AG09309 (cell line): Measurements from ENCODE around the gene PDE4D.

ENCODE experiments used
- DNase-seq: peaks from one replicate; pipeline ENCODE4 v3.0.0-alpha.2; 2010; ENCODE audit warnings: low read depth
- H3K4me3 ChIP-seq: 2 replicates; pipeline ENCODE4 v1.5.1; 2011; ENCODE audit warnings: mild to moderate bottlenecking, low read depth, low read length, moderate library complexity; ENCODE audit not compliant: control insufficient read depth
- TF ChIP-seq, protein P1 (sequence below): IDR thresholded peaks from 2 replicates; pipeline ENCODE4 v1.5.1; 2011; ENCODE audit warnings: mild to moderate bottlenecking, low read depth, low read length, inconsistent platforms; ENCODE audit not compliant: insufficient read depth, control insufficient read depth; ENCODE audit errors: missing control alignments

The PDE4D gene

DNA sequence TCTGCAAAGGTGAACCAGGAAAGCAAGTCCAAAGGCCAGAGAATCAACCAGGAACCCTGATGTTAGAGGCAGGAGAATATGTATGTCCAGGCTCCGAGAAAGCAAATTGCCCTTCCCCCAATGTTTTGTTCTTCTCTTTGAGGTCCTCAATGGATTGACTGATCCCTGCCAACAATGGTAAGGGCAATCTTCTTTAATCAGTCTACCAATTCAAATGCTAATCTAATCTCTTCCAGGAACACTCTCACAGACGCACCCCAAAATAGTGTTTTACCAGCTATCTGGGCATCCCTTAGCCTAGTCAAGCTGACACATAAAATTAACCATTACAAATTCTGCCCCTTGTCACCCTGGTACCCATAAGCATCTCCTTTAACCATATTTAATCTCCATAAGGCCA, 912.6 kb downstream of the PDE4D start:
- no peak for DNase-seq
- TF ChIP-seq, protein P1, sequence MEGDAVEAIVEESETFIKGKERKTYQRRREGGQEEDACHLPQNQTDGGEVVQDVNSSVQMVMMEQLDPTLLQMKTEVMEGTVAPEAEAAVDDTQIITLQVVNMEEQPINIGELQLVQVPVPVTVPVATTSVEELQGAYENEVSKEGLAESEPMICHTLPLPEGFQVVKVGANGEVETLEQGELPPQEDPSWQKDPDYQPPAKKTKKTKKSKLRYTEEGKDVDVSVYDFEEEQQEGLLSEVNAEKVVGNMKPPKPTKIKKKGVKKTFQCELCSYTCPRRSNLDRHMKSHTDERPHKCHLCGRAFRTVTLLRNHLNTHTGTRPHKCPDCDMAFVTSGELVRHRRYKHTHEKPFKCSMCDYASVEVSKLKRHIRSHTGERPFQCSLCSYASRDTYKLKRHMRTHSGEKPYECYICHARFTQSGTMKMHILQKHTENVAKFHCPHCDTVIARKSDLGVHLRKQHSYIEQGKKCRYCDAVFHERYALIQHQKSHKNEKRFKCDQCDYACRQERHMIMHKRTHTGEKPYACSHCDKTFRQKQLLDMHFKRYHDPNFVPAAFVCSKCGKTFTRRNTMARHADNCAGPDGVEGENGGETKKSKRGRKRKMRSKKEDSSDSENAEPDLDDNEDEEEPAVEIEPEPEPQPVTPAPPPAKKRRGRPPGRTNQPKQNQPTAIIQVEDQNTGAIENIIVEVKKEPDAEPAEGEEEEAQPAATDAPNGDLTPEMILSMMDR = no peak
- no peak overlapping the region for H3K4me3 ChIP-seq

DNA sequence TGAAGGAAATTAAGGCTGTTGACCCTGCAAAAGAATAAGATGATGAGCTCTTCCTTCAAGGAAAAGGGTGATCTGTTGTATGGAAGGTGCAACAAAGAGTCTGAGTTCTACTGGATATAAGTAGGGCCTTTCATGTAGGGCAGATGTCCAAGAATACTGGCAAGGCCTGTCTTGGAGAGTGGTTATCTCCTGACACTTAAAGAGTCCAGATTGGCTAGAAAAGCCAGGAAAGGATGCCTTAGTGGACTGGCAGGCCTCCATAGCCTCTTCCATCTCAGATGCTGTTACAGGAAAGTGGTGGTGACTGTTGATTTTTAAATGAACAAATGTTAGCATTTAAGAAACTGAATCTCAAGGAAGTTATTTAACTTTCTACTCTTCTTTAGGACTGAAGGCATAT, 914.4 kb downstream of the PDE4D start:
- DNase-seq = no peak
- H3K4me3 ChIP-seq = no peak overlapping the region
- TF ChIP-seq, protein P1 = no peak

DNA sequence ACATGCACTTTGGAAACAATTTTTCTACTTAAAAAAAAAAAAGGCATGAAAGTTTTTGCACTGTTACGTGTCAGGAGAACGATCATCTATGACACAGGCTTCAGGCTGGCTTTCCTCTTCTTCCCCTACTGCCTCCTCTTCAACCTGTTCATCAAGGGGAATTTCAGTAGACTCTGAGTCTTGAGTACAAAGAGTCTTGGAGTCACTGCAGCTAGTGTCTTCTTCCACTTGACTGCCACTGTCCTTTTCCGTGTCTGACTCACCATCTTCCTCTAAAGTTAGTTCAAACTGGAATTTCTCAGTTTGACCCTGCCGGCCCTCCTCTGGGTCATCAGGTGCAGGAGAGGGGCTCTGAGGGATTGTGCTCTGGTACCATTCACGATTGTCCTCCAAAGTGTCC, 918.9 kb downstream of the PDE4D start:
- no peak overlapping the region for H3K4me3 ChIP-seq
- DNase-seq = no peak

DNA sequence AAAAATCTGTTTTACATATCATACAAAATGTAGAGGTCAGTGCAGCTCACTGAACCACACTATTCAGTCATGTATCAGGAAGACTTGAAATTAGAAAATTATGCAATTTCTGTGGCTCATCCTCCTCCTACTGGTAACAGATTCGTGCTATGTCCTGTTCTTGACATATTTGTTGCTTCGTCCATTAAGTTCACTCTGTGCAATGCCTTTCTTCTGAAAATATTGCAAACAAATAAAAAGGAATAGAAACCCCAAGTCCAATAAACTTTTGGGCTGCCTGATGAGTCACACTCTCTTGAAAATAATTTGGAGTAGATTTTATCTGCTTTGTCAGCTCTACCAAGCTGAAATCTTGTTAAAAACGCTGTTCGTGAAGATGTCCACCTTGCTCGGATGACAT, 919.4 kb downstream of the PDE4D start:
- TF ChIP-seq, protein P1 = no peak
- H3K4me3 ChIP-seq = no peak overlapping the region
- peak; percentile 8 for DNase-seq

More for the DNA sequence above, 918.9 kb downstream of the PDE4D start:
- TF ChIP-seq, protein P1 = no peak

DNA sequence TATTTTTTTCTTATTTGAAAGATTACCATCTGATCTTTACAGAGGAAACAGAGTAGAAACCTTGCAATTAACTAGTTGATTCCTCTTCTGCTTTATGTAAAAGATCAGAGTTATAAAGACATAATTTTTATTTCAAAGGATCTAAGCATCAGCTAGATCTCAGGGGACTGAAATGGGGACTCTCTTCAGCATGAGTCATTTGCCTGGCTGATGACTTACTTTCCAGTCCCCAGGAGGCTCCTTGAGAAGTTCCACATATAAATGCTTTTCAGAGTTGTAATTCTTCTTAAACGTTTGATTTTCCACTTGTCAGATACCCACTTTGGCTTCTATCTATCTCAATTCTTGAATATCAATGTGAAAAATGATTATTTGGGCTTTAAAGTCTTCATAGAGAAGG, 921.2 kb downstream of the PDE4D start:
- no peak for DNase-seq
- H3K4me3 ChIP-seq = no peak overlapping the region
- TF ChIP-seq, protein P1 = no peak

DNA sequence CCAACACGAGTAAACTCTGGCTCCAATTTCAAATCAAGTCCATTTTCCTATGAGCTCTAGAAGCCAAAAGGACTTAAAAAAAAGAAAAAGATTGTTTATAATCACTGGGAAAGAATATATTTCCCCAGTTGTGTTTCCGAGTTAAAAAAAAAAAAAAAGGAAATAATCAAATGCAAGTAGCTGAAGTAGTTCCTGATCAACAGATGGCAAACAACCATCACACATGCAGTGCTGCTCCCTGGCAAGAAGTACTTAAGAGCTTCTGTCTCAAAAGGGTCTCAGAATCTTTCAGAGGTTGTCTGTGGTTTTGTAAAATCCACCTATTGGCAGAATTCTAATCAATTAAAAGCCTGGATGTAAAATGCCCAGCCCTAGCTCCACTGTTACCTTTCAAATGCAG, 922.8 kb downstream of the PDE4D start:
- no peak overlapping the region for H3K4me3 ChIP-seq
- no peak for DNase-seq
- TF ChIP-seq, protein P1 = no peak

DNA sequence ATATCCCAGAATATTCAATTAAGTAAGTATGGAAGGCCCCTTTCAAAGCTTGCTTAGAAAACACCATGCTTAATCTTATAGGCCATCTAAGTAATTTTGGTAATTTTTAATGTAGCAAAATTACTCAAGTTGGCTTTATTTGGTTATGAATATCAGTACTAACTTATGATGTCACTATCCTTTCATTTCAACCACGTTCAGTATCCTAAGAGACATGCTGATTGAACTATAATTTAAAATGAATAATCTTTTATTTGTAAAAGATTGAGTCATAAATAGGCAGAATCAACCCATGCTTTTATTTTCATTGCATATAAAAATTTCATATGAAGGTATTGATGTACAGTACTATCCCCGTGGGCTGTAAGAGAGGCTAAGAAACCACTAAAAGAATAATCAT, 923.7 kb downstream of the PDE4D start:
- no peak for DNase-seq
- TF ChIP-seq, protein P1 = no peak
- H3K4me3 ChIP-seq = no peak overlapping the region
